Neuronal stem cell (in vitro differentiated cells): ENCODE measurements around the gene SBSN.

Experiments
- DNase-seq: peaks from one replicate; pipeline ENCODE4 v3.0.0-alpha.2; 2013; ENCODE audit warnings: low spot score
- H2AFZ ChIP-seq: one replicate; pipeline ENCODE4 v1.6.1; 2013; ENCODE audit warnings: mild to moderate bottlenecking, low read length, inconsistent platforms
- H2AK5ac ChIP-seq: 2 replicates; pipeline ENCODE4 v1.6.1; 2013; ENCODE audit warnings: low read depth, mild to moderate bottlenecking, inconsistent platforms, low read length, moderate library complexity, mixed read lengths
- H2BK120ac ChIP-seq: 2 replicates; pipeline ENCODE4 v1.6.1; 2013; ENCODE audit warnings: low read depth, mild to moderate bottlenecking, inconsistent platforms, low read length, moderate library complexity, mixed read lengths
- H2BK12ac ChIP-seq: one replicate; pipeline ENCODE4 v1.6.1; 2013; ENCODE audit warnings: low read length, inconsistent platforms
- H2BK15ac ChIP-seq: 2 replicates; pipeline ENCODE4 v1.6.1; 2013; ENCODE audit warnings: mild to moderate bottlenecking, low read length, inconsistent platforms, mixed read lengths
- H2BK5ac ChIP-seq: one replicate; pipeline ENCODE4 v1.6.1; 2013; ENCODE audit warnings: inconsistent platforms, mild to moderate bottlenecking, low read length, moderate library complexity
- H3K14ac ChIP-seq: one replicate; pipeline ENCODE4 v1.6.1; 2013; ENCODE audit warnings: low read length, inconsistent platforms
- H3K18ac ChIP-seq: 2 replicates; pipeline ENCODE4 v1.6.1; 2013; ENCODE audit warnings: low read length, inconsistent platforms
- H3K23ac ChIP-seq: 2 replicates; pipeline ENCODE4 v1.6.1; 2013; ENCODE audit warnings: low read depth, mild to moderate bottlenecking, mixed read lengths, low read length, inconsistent platforms; ENCODE audit not compliant: poor library complexity
- H3K27ac ChIP-seq: replicated peaks from 3 replicates; pipeline ENCODE4 v1.5.1; 2013; ENCODE audit warnings: low read length, inconsistent platforms
- H3K27me3 ChIP-seq, 3 experiments: 2 replicates each; pipeline ENCODE4 v1.6.1; 2013; ENCODE audit warnings: low read length in 3 of 3, mild to moderate bottlenecking in 2 of 3, inconsistent platforms in 1 of 3, low read depth in 1 of 3, mixed read lengths in 1 of 3, moderate library complexity in 1 of 3; ENCODE audit not compliant: control insufficient read depth in 3 of 3, insufficient read depth in 3 of 3
- H3K36me3 ChIP-seq, 2 donors: replicated peaks in 1 of 2; 2 replicates each; pipeline ENCODE4 v1.6.1; 2013; ENCODE audit warnings: low read length in 2 of 2; ENCODE audit not compliant: control insufficient read depth in 2 of 2, insufficient read depth in 2 of 2
- H3K4ac ChIP-seq: 2 replicates; pipeline ENCODE4 v1.6.1; 2013; ENCODE audit warnings: inconsistent platforms, mild to moderate bottlenecking, low read length, moderate library complexity
- H3K4me1 ChIP-seq, 2 donors: 1 replicate in 1 of 2; 2 replicates in 1 of 2; pipeline ENCODE4 v1.6.1; 2013; ENCODE audit warnings: low read length in 2 of 2, low read depth in 1 of 2; ENCODE audit not compliant: control insufficient read depth in 2 of 2, insufficient read depth in 1 of 2
- H3K4me2 ChIP-seq: one replicate; pipeline ENCODE4 v1.6.1; 2013; ENCODE audit warnings: mild to moderate bottlenecking, low read length, inconsistent platforms; ENCODE audit not compliant: insufficient read depth, poor library complexity, severe bottlenecking
- H3K4me3 ChIP-seq, 2 donors: 2 replicates each; pipeline ENCODE4 v1.5.1; 2013; ENCODE audit warnings: low read length in 2 of 2, mild to moderate bottlenecking in 2 of 2, inconsistent platforms in 1 of 2, moderate library complexity in 1 of 2
- H3K79me1 ChIP-seq: one replicate; pipeline ENCODE4 v1.6.1; 2013; ENCODE audit warnings: low read depth, mild to moderate bottlenecking, inconsistent platforms, low read length, moderate library complexity
- H3K9ac ChIP-seq: one replicate; pipeline ENCODE4 v1.6.1; 2013; ENCODE audit warnings: mild to moderate bottlenecking, low read depth, low read length, inconsistent platforms; ENCODE audit not compliant: poor library complexity
- H3K9me3 ChIP-seq, 2 donors: replicated peaks in 1 of 2; 2 replicates each; pipeline versions ENCODE3 to v1.6.1; 2013; ENCODE audit warnings: low read length in 2 of 2, mild to moderate bottlenecking in 2 of 2, inconsistent platforms in 1 of 2, low read depth in 1 of 2, mixed read lengths in 1 of 2, moderate library complexity in 1 of 2; ENCODE audit not compliant: control insufficient read depth in 2 of 2, insufficient read depth in 1 of 2
- H4K8ac ChIP-seq: one replicate; pipeline ENCODE4 v1.6.1; 2013; ENCODE audit warnings: low read depth, mild to moderate bottlenecking, inconsistent platforms, low read length, moderate library complexity
- H4K91ac ChIP-seq: one replicate; pipeline ENCODE4 v1.6.1; 2013; ENCODE audit warnings: low read length, low read depth, mild to moderate bottlenecking, inconsistent platforms; ENCODE audit not compliant: poor library complexity
- WGBS, 2 donors: extraction: QIAGEN DNeasy Blood & Tissue Kit; methylation state at CpG; one replicate each; pipeline ENCODE4 v1.1.7; 2013; ENCODE audit warnings: missing lambda C conversion rate in 2 of 2, mixed read lengths in 1 of 2; ENCODE audit not compliant: insufficient read length in 2 of 2, insufficient replicate concordance in 1 of 2; ENCODE audit errors: extremely low coverage in 2 of 2; 5-methylcytosine and 5-hydroxymethylcytosine counted together

The SBSN gene

GRCh38 chr19:35516310-35516709, 11.8 kb downstream of the SBSN start:
- H3K4me3 ChIP-seq = no peak overlapping the region
- no peak overlapping the region for H3K27ac ChIP-seq
- H3K4me1 ChIP-seq = peaks cover 4 to 11% of the 10 kb centered on the region in 2 donors
- H2BK15ac ChIP-seq = no peak overlapping the region
- no peak overlapping the region for H3K9ac ChIP-seq
- WGBS, 2 donors = no CpG with 5 or more reads among the region's 3 CpGs
- H2BK120ac ChIP-seq = no peak overlapping the region
- peaks cover 0 to 44% (median 3%) of the 10 kb centered on the region in 3 experiments for H3K27me3 ChIP-seq
- no peak overlapping the region for H3K14ac ChIP-seq
- H2AK5ac ChIP-seq = no peak overlapping the region
- H3K4me2 ChIP-seq = no peak overlapping the region
- H2AFZ ChIP-seq = no peak overlapping the region
- no peak overlapping the region for H4K91ac ChIP-seq
- H2BK12ac ChIP-seq = no peak overlapping the region
- H3K36me3 ChIP-seq = no peaks in the 10 kb centered on the region
- H3K23ac ChIP-seq = no peak overlapping the region
- H4K8ac ChIP-seq = no peak overlapping the region
- H2BK5ac ChIP-seq = no peak overlapping the region
- no peak overlapping the region for H3K18ac ChIP-seq
- H3K79me1 ChIP-seq = no peaks in the 10 kb centered on the region
- H3K9me3 ChIP-seq = no peaks in the 10 kb centered on the region
- no peak overlapping the region for H3K4ac ChIP-seq
- DNase-seq = no peak

- Histone ChIP-seq H3K4me1 (peaks cover 3 to 12% of the 10 kb centered on the region in 2 donors), H3K23ac (peak overlapping the region; percentile 55), H3K4me2 (peak overlapping the region; percentile 33), H3K27ac (no peak overlapping the region), H3K27me3 (peaks cover 0 to 59% (median 3%) of the 10 kb centered on the region in 3 experiments), H2BK12ac (no peak overlapping the region), H3K36me3 (no peaks in the 10 kb centered on the region), H3K9me3 (no peaks in the 10 kb centered on the region), H3K79me1 (no peaks in the 10 kb centered on the region), H3K14ac (peak overlapping the region; percentile 82), H4K8ac (no peak overlapping the region), H2AFZ (peak overlapping the region; percentile 47), H4K91ac (no peak overlapping the region), H2AK5ac (peak overlapping the region; percentile 95), H3K9ac (peak overlapping the region; percentile 70), H3K4me3 (no peak overlapping the region), H2BK5ac (no peak overlapping the region), H3K18ac (peak overlapping the region; percentile 83), H2BK15ac (peak overlapping the region; percentile 55), H2BK120ac (no peak overlapping the region), H3K4ac (no peak overlapping the region)
- no CpG with 5 or more reads among the region's 20 CpGs for WGBS, 2 donors
- DNase-seq = no peak
Measured at GRCh38 chr19:35514282-35514809, 13.8 kb downstream of the SBSN start.

GRCh38 chr19:35513628-35514281, 14.4 kb downstream of the SBSN start, which contains the start of gene DMKN:
Gene DMKN, minus strand, starts transcription at chr19:35513649. Its CDS starts 174 bp downstream, at chr19:35513475.
- no CpG with 5 or more reads among the region's 15 CpGs for WGBS, 2 donors
- Histone ChIP-seq H3K79me1 (no peaks in the 10 kb centered on the region), H3K36me3 (no peaks in the 10 kb centered on the region)

GRCh38 chr19:35512831-35513627, 15.1 kb downstream of the SBSN start:
- peak overlapping the region; percentile 34 for H2BK15ac ChIP-seq
- H3K4me3 ChIP-seq = no peak overlapping the region
- peak overlapping the region; percentile 44 for H3K9ac ChIP-seq
- H3K4me2 ChIP-seq = no peak overlapping the region
- no peak overlapping the region for H2AFZ ChIP-seq
- peaks cover 0 to 69% (median 3%) of the 10 kb centered on the region in 3 experiments for H3K27me3 ChIP-seq
- H3K27ac ChIP-seq = no peak overlapping the region
- peaks cover 3 to 12% of the 10 kb centered on the region in 2 donors for H3K4me1 ChIP-seq
- peak overlapping the region; percentile 87 for H3K23ac ChIP-seq
- H3K18ac ChIP-seq = peak overlapping the region; percentile 57
- H2BK5ac ChIP-seq = peak overlapping the region; percentile 78
- no peak overlapping the region for H3K4ac ChIP-seq
- no peak overlapping the region for H4K91ac ChIP-seq
- no CpG with 5 or more reads among the region's 15 CpGs for WGBS, 2 donors
- no peak overlapping the region for H2BK120ac ChIP-seq
- H3K9me3 ChIP-seq = no peaks in the 10 kb centered on the region
- no peak for DNase-seq
- H3K79me1 ChIP-seq = no peaks in the 10 kb centered on the region
- peak overlapping the region; percentile 95 for H2AK5ac ChIP-seq
- H3K36me3 ChIP-seq = no peaks in the 10 kb centered on the region
- H4K8ac ChIP-seq = peak overlapping the region; percentile 4
- peak overlapping the region; percentile 39 for H3K14ac ChIP-seq
- no peak overlapping the region for H2BK12ac ChIP-seq

More at GRCh38 chr19:35513628-35514281, 14.4 kb downstream of the SBSN start, which contains the start of gene DMKN:
- Histone ChIP-seq H3K27me3 (peaks cover 0 to 62% (median 3%) of the 10 kb centered on the region in 3 experiments), H3K4me1 (peaks cover 3 to 12% of the 10 kb centered on the region in 2 donors), H4K8ac (peak within 1 kb of the TSS; percentile 31), H2BK12ac (no peak within 1 kb of the TSS), H2BK15ac (peak within 1 kb of the TSS; percentile 75), H2AFZ (peak within 1 kb of the TSS; percentile 47), H3K9ac (peak within 1 kb of the TSS; percentile 70), H3K4me2 (peak within 1 kb of the TSS; percentile 33), H2AK5ac (peak within 1 kb of the TSS; percentile 95), H3K18ac (peak within 1 kb of the TSS; percentile 83), H3K4me3 (no peak within 1 kb of the TSS), H2BK120ac (no peak within 1 kb of the TSS), H3K4ac (no peak within 1 kb of the TSS), H3K9me3 (no peaks in the 10 kb centered on the region), H2BK5ac (peak within 1 kb of the TSS; percentile 78), H3K27ac (no peak within 1 kb of the TSS), H3K14ac (peak within 1 kb of the TSS; percentile 82), H3K23ac (peak within 1 kb of the TSS; percentile 87), H4K91ac (no peak within 1 kb of the TSS)
- no peak for DNase-seq
